GM19043 (cell line): ENCODE data around the gene ANKMY1.

Experiments
- ATAC-seq: cut with Tn5 transposase; IDR thresholded peaks from one replicate; pipeline ENCODE4 v1.9.1; 2021; ENCODE audit warnings: low read depth; ENCODE audit not compliant: unreplicated experiment

ANKMY1 gene

GRCh38 chr2:240582781-240583180 lies 25.0 kb upstream of the ANKMY1 start:
- ATAC-seq, result no peak

- no peak for ATAC-seq
Observed at GRCh38 chr2:240581811-240582210, 24.0 kb upstream of the ANKMY1 start.

GRCh38 chr2:240579771-240580614 lies 22.2 kb upstream of the ANKMY1 start:
- no peak for ATAC-seq

- ATAC-seq, result no peak
Observed at GRCh38 chr2:240579071-240579762, 21.4 kb upstream of the ANKMY1 start.

GRCh38 chr2:240578488-240578887 lies 20.7 kb upstream of the ANKMY1 start:
- ATAC-seq, result no peak

GRCh38 chr2:240578110-240578450 lies 20.3 kb upstream of the ANKMY1 start:
- ATAC-seq, result no peak

- ATAC-seq, result no peak
Observed at GRCh38 chr2:240577281-240578109, 19.7 kb upstream of the ANKMY1 start.

- no peak for ATAC-seq
Observed at GRCh38 chr2:240576436-240577205, 18.8 kb upstream of the ANKMY1 start.

GRCh38 chr2:240576036-240576435 lies 18.2 kb upstream of the ANKMY1 start:
- ATAC-seq, result no peak

- no peak for ATAC-seq
Observed at GRCh38 chr2:240575101-240575965, 17.5 kb upstream of the ANKMY1 start.

- ATAC-seq, result no peak
Observed at GRCh38 chr2:240574386-240575100, 16.8 kb upstream of the ANKMY1 start.

- ATAC-seq, result no peak
Observed at GRCh38 chr2:240573516-240574385, 16.0 kb upstream of the ANKMY1 start.

- ATAC-seq, result no peak
Observed at GRCh38 chr2:240573071-240573515, 15.3 kb upstream of the ANKMY1 start.

- ATAC-seq, result no peak
Observed at GRCh38 chr2:240572141-240573031, 14.6 kb upstream of the ANKMY1 start.

- ATAC-seq, result no peak
Observed at GRCh38 chr2:240571314-240571973, 13.7 kb upstream of the ANKMY1 start.

GRCh38 chr2:240570531-240571313 lies 12.9 kb upstream of the ANKMY1 start:
- ATAC-seq, result no peak
